Adrenal gland (tissue), 5 donors: Measurements from ENCODE around the gene CFAP97.

Experiments used
- POLR2A ChIP-seq, 2 donors: fragments of 450-650 bp; IDR thresholded peaks; one replicate each; pipeline ENCODE4 v1.6.1; 2017; ENCODE audit warnings: antibody characterized with exemption in 2 of 2, mild to moderate bottlenecking in 2 of 2, moderate library complexity in 1 of 2
- TF ChIP-seq, protein P1 (sequence below), 6 experiments: fragments of 450-650 bp in 4 of 6; fragments of 200-600 bp in 2 of 6; sonication (generic) in 1 of 6; IDR thresholded peaks; 1 replicate in 5 of 6; 2 replicates in 1 of 6; pipeline versions ENCODE4 v1.5.1 to v1.8.0; 2016 to 2021; ENCODE audit warnings: antibody characterized with exemption in 6 of 6, mild to moderate bottlenecking in 2 of 6, moderate library complexity in 1 of 6
- donor health status: DM: no; HTN: no; CAD: no.

DNA sequence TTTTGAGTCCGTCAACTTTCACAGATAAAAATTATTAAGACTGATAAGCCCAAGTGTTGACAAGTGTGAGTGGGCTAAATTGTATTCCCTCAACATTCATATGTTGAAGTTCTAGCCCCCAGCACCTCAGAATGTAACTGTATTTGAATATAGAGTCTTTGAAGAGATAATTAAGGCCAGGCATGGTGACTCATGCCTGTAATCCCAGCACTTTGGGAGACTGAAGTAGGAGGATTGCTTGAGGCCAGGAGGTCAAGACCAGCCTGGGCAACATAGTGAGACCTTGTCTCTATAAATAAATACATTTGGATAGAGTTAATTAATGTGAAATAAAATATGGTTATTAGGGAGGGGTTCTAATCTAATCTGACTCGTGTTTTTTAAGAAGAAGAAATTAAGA is 90.5 kb downstream of the CFAP97 start:
- TF ChIP-seq, protein P1, sequence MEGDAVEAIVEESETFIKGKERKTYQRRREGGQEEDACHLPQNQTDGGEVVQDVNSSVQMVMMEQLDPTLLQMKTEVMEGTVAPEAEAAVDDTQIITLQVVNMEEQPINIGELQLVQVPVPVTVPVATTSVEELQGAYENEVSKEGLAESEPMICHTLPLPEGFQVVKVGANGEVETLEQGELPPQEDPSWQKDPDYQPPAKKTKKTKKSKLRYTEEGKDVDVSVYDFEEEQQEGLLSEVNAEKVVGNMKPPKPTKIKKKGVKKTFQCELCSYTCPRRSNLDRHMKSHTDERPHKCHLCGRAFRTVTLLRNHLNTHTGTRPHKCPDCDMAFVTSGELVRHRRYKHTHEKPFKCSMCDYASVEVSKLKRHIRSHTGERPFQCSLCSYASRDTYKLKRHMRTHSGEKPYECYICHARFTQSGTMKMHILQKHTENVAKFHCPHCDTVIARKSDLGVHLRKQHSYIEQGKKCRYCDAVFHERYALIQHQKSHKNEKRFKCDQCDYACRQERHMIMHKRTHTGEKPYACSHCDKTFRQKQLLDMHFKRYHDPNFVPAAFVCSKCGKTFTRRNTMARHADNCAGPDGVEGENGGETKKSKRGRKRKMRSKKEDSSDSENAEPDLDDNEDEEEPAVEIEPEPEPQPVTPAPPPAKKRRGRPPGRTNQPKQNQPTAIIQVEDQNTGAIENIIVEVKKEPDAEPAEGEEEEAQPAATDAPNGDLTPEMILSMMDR (IDR thresholded peaks at IDR 0.05) = no peak
- TF ChIP-seq POLR2A (IDR thresholded peaks at IDR 0.05) = no peak
